AG04450 (cell line): Measurements from ENCODE around the gene PRPS2. TPM values are rescaled to one million over a fixed set of nuclear protein-coding genes. Genes with fewer than 3 reads are reported as not detected.

ENCODE experiments used
- CTCF ChIA-PET: fragments of 300-600, 350-600 bp; formaldehyde crosslinking; extraction: SDS; loops from one replicate; lab custom pipeline; 2022; ENCODE audit warnings: antibody characterized with exemption, inconsistent platforms; lab: Charles Lee
- POLR2A ChIA-PET: fragments of 350-600 bp; formaldehyde crosslinking; extraction: SDS; loops from one replicate; lab custom pipeline; 2021; ENCODE audit warnings: antibody characterized with exemption, inconsistent platforms; lab: Yijun Ruan, JAX
- DNase-seq: peaks from one replicate; pipeline ENCODE4 v3.0.0-alpha.2; 2011; ENCODE audit warnings: low read depth, low spot score
- H3K27ac ChIP-seq: one replicate; pipeline ENCODE4 v1.5.1; 2012; ENCODE audit warnings: low read depth, low read length, control low read depth
- H3K27me3 ChIP-seq: one replicate; pipeline ENCODE4 v1.6.0; 2012; ENCODE audit warnings: low read length; ENCODE audit not compliant: control insufficient read depth, insufficient read depth
- H3K4me3 ChIP-seq: 2 replicates; pipeline ENCODE4 v1.5.1; 2011; ENCODE audit warnings: mild to moderate bottlenecking, low read depth, low read length, control low read depth
- H3K9me3 ChIP-seq: 2 replicates; pipeline ENCODE4 v1.5.1; 2012; ENCODE audit warnings: low read length; ENCODE audit not compliant: control insufficient read depth, insufficient read depth
- CTCF ChIP-seq: IDR thresholded peaks from 2 replicates; pipeline ENCODE4 v1.5.1; 2011; ENCODE audit warnings: low read depth, low read length, control low read depth, inconsistent platforms
- polyA plus RNA-seq: library from polyadenylated mRNA; depleted of rRNA; stranded (reverse); fragments of >200 nt; gene quantifications from 2 replicates; pipeline ENCODE4 v1.2.3, GENCODE V29; 2011

PRPS2 gene
- polyA plus RNA-seq, 1 experiment, result 21.3 TPM

- ChIA-PET POLR2A (no interaction called here), CTCF (interaction anchor here (2.1 kb wide), 1 partner anchor 22 kb away, joined by 6 read pairs; no protein-coding TSS in a partner anchor)
- H3K9me3 ChIP-seq, result 0 out of 2 replicates have a peak, but pooled peaks cover under 1% of the 10 kb centered on the region
- H3K27me3 ChIP-seq, result peaks cover 3% of the 10 kb centered on the region
- no peak for DNase-seq
- TF ChIP-seq CTCF, result no peak
- H3K4me3 ChIP-seq, result no peak overlapping the region; the same call in 1 of the 2 replicates
- no peak overlapping the region for H3K27ac ChIP-seq
Measured at GRCh38 chrX:12792711-12793110, 1.5 kb downstream of the PRPS2 start.

GRCh38 chrX:12794654-12795053 is 3.4 kb downstream of the PRPS2 start:
- H3K27ac ChIP-seq, result no peak overlapping the region
- ChIA-PET POLR2A (no interaction called here), CTCF (no interaction called here)

GRCh38 chrX:12798601-12799000 is 7.4 kb downstream of the PRPS2 start:
- CTCF ChIA-PET, result interaction anchor here (1.4 kb wide), 2 partner anchors 16 to 27 kb away, joined by 4 to 5 read pairs; no protein-coding TSS in a partner anchor
- Histone ChIP-seq H3K27me3 (no peaks in the 10 kb centered on the region), H3K4me3 (no peak overlapping the region), H3K9me3 (0 out of 2 replicates have a peak, but pooled peaks cover 3% of the 10 kb centered on the region), H3K27ac (no peak overlapping the region)
- POLR2A ChIA-PET, result no interaction called here
- no peak for TF ChIP-seq CTCF
- peak; percentile 45 for DNase-seq

More at GRCh38 chrX:12794654-12795053, 3.4 kb downstream of the PRPS2 start:
- no peak for DNase-seq
- H3K9me3 ChIP-seq, result 0 out of 2 replicates have a peak, but pooled peaks cover 3% of the 10 kb centered on the region
- TF ChIP-seq CTCF, result no peak
- no peak overlapping the region for H3K4me3 ChIP-seq
- no peaks in the 10 kb centered on the region for H3K27me3 ChIP-seq

DNA sequence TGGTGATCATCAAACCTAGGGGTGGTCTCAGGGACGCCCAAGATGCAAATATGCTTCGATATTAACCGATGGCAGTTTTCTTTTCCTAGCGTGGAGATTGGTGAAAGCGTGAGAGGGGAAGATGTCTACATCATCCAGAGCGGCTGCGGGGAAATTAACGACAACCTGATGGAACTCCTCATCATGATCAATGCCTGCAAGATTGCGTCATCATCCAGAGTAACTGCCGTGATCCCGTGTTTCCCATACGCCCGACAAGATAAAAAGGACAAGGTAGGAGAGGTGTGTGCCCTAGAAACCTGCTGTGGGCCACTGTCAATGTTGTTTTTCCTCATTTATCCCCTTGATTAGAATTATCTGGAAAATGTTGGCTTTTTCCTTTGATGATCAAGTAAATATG is 7.9 kb downstream of the PRPS2 start:
- no peak for TF ChIP-seq CTCF
- H3K9me3 ChIP-seq, result 0 out of 2 replicates have a peak, but pooled peaks cover 3% of the 10 kb centered on the region
- CTCF ChIA-PET, result no interaction called here
- H3K27me3 ChIP-seq, result no peaks in the 10 kb centered on the region
- POLR2A ChIA-PET, result no interaction called here
- H3K4me3 ChIP-seq, result no peak overlapping the region
- no peak overlapping the region for H3K27ac ChIP-seq
- DNase-seq, result no peak

GRCh38 chrX:12802741-12803140 is 11.5 kb downstream of the PRPS2 start:
- ChIA-PET CTCF (interaction anchor here (1.7 kb wide), 1 partner anchor 11 kb away, joined by 4 read pairs; no protein-coding TSS in a partner anchor), POLR2A (no interaction called here)
- H3K9me3 ChIP-seq, result 0 out of 2 replicates have a peak, but pooled peaks cover 2% of the 10 kb centered on the region
- H3K4me3 ChIP-seq, result no peak overlapping the region
- TF ChIP-seq CTCF, result no peak
- H3K27me3 ChIP-seq, result no peaks in the 10 kb centered on the region
- H3K27ac ChIP-seq, result no peak overlapping the region
- DNase-seq, result no peak
